Activated gamma-delta T cell treated with Interleukin-2 at 50 U/mL for 16 hours (primary cell): ENCODE results near the gene RTKN2.
"Not testable (repeated sequence)": the region's sequence is repeated elsewhere in the genome, so short reads cannot be mapped to it uniquely, and the experiment has no call there.

ENCODE experiments used
- DNase-seq: peaks from one replicate; pipeline ENCODE4 v3.0.0-alpha.2; 2020

Gene RTKN2

GRCh38 chr10:62258926-62259325 lies 9.7 kb downstream of the RTKN2 start:
- no peak for DNase-seq

DNA sequence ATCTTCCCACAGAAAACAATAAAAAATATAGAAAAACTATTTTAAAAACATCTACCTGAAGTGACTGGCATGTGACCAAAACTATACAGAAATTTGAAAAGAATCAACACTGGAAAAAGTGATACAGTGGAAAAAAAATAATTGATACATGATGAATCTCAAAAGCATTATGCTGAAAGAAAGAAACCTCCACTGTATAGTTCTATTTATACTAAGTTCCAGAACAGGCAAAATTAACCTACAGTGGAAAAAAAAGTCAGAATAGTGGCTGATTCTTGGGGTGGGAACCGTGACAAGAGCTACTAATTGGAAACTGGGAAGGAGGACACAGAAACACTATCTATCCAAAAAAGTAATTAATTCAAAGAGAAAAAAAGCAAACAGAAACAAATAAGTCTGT lies 14.9 kb downstream of the RTKN2 start:
- DNase-seq = no peak

DNA sequence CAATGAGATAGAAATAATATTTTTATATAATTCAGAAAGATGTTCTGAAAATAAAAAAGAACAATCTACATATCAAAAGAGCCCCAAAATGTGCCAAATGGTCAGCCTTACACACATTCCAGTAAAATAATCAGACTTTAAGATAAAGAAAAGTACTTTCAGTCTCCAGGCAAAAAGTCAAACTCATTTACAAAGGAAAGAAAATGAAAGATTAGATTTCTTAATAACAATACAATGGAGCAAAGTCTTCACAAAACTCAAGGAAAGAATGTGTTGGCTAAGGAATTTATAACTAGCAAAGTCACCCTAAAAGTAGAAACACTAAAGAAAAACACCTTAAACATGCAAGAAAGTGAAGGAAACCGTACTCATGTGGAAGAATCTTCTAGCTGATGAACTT lies 16.6 kb downstream of the RTKN2 start:
- no peak for DNase-seq

DNA sequence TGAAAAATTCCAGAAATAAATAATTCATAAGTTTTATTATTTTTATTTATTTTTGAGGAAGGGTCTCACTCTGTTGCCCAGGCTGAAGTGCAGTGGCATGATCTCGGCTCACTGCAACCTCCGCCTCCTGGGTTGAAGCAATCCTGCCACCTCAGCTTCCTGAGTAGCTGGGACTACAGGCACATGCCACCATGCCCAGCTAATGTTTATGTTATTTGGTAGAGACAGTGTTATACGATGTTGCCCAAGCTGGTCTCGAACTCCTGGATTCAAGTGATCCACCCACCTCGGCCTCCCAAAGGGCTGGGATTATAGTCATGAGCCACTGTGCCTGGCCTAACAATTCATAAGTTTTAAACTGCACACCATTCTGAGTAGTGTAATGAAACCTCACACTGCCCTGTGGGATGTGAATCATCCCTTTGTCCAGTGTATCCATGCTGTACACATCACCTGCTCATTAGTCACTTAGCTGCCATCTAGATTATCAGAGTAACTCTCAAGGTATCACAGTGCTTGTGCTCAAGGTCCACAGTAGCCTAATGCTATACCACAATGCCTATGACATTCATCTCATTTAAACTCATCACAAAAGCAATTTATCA lies 17.9 kb downstream of the RTKN2 start:
- no peak for DNase-seq

DNA sequence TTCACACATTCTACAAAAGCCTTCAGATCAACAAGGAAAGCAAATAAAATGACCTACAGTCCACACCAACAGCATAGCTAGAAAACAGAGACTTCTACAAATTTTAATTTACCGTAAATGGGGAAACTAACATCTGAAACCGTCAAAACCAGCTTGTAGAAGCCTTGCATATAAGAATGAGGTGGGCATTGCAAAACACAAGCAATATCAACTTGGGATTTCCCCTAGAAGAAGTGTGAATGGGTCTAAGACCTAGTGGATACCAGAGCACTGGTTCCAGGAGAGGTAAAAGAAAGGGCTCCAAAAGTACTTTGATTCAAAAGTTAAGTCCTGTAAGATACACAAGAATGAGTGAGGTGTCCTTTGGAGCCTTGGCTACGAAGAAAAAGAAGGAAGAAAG lies 18.7 kb downstream of the RTKN2 start:
- DNase-seq = no peak

DNA sequence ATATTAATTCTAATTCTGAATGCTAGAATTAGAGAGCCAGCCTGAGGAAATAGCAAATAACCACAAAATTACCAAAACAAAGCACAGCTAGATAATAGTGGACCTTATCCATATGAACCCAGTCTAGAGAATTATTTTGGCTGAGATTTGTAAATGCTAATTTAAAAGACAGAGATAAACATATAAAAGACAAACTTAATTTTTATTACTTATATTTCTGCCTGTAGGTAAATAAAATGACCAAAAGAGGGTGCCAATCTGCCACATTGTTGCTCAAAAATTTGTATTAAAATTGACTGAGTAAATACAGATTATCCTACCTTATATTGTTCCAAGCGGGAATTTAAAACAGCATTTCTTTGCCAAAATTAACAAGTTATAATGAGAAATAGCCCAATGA lies 20.2 kb downstream of the RTKN2 start:
- no peak for DNase-seq

DNA sequence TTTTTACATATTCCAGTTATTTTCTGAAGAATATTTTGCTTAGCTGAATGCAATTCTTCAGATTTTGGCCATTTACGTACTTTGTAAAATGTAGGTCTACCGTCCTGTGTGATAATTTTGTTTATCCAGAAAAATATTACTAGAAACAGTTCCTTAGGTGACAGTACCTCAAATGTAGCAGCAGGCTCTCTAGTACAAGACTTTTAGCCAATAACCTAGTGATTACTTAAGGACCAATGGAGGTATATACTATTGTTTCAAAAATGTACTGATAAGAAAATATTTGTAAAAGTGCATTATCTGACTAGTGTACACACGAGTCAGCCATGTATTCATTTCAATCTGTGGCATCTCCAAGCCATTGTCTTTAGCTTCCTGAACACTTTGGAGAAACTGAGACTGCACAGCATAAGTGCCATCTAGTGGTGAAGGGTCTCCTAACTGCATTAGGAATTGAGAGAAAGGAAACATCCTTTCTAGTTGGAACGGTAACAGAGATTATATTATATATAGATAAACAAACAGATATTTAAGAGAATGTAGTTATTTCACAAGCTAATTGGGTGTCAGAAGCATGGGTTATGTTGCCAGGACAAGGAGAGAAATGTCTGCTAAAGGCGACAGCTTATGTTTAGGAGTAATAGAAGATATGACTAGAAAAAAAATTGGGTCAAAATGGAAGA lies 23.7 kb downstream of the RTKN2 start:
- peak; percentile 49 for DNase-seq

DNA sequence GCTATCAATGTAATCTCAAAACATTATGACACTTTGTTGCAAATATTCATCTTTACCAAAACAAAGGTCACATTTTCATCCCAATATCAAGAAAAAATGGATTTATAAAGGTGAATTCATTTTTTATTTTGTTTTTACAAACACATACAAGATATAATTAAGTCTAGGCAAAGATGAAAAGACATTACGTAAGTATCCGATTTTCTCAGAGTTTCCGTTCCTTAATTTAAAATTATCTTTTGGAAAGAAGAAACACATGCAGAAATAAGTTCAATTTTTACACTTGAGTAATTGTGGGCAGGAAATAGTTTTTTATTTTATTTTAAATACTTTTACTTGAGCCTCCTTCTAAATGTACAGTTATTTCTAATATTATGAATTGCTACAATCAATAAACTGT lies 24.6 kb downstream of the RTKN2 start:
- no peak for DNase-seq

DNA sequence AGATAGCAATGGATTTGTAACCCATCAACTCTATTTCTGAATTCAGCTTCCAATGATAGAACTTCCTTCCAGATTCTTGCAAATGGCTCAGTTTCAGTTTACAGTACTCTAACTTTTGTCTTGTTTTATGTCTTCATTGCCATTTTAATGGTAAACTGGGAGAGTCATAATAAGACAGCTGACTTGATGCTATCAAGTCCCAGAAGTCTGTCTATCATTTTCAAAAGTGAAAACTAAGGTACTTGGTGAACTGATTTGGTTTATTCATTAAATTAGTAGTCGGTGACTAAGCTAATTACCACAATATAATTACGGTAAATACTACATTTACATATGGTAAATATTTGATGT lies 25.0 kb downstream of the RTKN2 start:
- DNase-seq = no peak

- DNase-seq = not testable (repeated sequence)
These were observed 25.5 kb downstream of the RTKN2 start for GRCh38 chr10:62242965-62243646.

DNA sequence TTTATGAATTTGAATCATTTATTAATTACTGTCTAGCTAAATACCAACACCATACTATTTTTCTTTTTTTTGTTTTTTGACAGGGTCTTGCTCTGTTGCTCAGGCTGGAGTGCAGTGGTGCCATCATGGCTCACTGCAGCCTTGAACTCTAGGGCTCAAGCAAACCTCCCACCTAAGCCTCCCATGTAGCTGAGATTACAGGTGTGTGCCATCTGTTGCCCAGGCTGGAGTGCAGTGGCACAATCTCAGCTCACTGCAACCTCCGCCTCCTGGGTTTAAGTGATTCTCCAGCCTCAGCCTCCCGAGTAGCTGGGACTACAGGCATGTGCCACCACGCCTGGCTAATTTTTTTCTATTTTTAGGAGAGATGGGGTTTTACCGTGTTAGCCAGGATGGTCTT lies 27.1 kb downstream of the RTKN2 start:
- not testable (repeated sequence) for DNase-seq

GRCh38 chr10:62239994-62240393 lies 28.6 kb downstream of the RTKN2 start:
- DNase-seq = no peak

- DNase-seq = no peak
These were observed 29.8 kb downstream of the RTKN2 start for GRCh38 chr10:62238880-62239279.

DNA sequence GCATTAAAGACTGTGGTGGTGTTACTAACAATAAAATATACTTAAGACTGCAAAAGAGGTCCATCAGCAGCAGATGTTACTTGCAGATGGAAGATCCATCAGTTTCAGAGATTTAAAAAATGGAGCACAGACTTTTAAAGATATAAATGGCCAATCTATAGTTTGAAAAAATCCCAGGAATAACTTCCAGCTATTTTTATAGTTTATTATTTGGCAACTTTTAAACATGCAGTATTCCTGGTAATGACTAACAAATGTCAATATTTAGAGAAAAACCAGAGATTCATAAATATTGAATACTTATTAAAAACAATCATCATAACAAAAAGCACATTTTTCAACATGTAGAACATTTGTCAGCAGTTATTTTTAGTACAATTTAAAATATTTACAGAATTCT lies 30.7 kb downstream of the RTKN2 start:
- no peak for DNase-seq

DNA sequence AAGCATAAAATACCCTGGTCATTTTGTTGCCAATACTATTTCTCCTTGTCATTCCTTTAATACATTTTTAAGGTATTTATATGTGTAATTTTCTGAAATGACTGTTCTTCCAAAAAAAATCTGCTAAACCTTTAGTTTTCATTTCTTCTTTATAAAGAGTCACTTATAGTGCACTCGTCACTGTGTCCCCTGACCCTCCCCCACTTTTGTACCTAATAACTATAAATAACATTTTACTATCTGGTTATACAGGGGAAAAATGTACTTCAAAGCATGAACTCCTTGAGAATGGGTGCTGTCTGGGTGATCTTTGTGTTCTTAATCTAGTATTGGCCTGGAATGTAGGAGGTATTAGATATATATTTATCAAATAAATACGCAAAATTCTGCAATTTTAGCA lies 31.1 kb downstream of the RTKN2 start:
- no peak for DNase-seq

DNA sequence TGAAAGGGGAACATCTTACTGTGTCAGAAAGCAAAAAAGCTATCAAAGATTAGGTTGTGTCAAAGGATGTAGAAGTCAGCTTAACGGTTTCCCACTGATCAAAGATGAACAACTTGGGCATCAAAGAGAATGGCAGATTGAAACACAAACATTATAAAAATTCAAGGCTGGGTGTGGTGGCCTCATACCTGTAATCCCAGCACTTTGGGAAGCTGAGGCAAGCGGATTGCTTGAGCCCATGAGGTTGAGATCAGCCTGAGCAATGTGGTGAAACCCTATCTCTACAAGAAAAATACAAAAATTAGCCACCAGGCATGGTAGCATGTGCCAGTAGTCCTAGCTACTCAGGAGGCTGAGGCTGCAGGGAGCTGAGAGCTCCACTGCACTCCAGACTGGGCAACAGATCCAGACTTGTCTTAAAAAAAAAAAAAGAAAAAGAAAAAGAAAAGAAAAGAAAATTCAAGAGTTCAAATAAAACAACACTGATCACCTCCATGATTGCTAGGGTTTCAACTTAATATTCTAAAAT lies 34.5 kb downstream of the RTKN2 start:
- DNase-seq = no peak

GRCh38 chr10:62233356-62234076 lies 35.1 kb downstream of the RTKN2 start:
- DNase-seq = no peak

GRCh38 chr10:62231805-62232204 lies 36.8 kb downstream of the RTKN2 start:
- no peak for DNase-seq

DNA sequence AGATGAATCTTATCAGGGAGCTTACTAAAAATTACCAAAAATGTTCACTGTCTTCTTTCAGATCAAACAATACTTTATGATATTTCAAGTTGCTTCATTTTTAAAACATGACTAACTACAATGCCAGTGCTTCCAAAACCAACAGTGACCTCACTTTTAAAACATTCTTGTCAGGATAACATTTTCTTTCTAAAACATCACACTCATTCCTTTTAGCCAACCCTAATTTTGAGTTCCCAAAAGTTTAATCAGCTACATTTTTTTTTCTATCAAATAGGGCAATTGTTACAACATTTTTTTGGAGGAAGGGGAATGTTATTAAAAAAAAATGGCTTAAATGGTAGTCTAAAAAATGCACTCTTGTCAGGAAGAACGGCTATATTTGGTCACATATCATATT lies 37.3 kb downstream of the RTKN2 start:
- no peak for DNase-seq

DNA sequence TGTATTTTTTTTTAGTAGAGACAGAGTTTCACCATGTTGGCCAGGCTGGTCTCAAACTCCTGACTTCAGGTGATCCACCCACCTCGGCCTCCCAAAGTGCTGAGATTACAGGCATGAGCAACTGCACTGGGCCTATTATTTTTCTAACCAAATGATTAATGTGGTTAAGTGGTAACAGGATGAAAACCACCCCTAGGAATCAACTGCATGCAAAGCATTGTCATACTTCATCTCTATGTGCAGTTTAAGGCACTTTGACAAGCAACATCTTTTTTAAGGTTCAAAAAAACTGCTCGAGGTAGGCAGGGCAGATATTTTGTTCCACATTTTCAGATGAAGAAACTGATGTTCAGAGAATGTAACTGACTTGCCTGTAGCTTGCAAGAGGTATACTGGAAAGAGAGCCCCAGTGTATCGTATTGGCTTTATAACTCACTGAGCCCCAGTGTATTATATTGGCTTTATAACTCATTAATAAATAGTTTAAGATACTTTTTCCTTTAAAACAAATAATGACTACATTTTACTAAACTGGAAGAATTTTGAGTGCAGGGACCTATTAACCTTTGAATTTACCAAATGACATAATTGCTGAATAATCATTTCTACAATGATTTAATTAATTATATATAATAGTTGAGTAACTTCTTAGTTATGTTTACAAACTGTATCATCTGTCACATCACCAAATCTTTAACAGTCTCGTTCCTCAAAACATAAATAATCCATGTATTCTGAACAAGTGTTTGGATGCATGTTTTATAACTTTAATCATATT lies 38.1 kb downstream of the RTKN2 start:
- DNase-seq = no peak

DNA sequence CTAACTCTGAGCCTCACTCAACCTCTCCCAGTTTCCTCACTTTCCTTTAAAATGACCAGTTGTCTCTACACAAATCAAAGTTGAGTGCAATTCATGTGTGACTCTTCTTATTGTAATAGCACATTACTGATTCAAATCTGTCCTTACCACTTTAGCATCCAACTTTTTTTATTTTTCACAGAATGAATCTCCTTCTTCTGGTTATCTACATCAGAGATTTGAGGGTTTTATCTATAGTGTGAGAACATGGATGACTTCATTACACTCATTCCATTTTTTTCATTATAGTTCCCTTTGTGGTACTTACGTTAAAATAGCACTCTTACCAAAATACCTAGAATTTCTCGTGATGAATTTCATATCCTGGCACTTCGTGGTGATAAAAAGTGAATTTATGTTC lies 43.3 kb downstream of the RTKN2 start:
- no peak for DNase-seq

DNA sequence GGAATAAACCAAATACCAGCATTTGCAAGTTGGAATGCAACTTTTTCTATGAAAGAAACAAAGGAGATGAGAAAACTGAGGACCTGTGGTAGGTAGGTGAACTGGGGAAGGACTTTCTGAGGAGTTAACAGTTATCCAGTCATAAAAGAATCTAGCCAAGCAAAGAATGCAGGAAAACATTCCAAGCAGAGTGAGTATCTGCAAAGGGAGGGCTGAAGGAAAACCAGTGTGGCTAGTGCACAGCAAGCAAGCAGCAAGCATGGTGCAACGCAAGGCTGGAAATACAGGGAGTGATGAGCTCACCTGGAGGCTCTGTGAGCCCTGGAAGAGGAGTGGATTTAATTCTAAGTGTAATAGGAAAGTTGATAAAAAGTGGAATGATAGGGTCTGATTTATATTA lies 44.0 kb downstream of the RTKN2 start:
- DNase-seq = no peak

DNA sequence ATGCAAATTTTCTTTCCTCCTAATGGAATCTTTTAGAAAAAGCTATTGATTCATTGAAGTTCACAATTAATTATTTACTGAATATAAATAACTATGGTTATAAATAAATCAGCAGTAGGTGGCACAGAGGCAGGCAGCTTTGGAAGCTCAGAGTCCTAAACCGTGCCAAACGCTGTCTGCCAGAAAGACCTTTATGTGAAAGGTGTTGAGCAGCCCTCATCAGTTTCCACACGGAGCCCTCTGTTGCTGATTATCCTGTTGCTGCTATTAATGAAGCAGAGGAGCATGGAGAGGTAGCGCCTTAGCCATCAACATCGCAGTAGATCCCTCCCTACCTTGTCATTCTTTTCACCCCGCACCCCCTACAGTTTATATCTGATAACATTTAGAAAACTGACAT lies 51.0 kb downstream of the RTKN2 start:
- DNase-seq = no peak
